Measurements from ENCODE around the gene PARVG.

- no peak for TF ChIP-seq POLR2A (IDR thresholded peaks at IDR 0.05)
- TF ChIP-seq, protein P1, sequence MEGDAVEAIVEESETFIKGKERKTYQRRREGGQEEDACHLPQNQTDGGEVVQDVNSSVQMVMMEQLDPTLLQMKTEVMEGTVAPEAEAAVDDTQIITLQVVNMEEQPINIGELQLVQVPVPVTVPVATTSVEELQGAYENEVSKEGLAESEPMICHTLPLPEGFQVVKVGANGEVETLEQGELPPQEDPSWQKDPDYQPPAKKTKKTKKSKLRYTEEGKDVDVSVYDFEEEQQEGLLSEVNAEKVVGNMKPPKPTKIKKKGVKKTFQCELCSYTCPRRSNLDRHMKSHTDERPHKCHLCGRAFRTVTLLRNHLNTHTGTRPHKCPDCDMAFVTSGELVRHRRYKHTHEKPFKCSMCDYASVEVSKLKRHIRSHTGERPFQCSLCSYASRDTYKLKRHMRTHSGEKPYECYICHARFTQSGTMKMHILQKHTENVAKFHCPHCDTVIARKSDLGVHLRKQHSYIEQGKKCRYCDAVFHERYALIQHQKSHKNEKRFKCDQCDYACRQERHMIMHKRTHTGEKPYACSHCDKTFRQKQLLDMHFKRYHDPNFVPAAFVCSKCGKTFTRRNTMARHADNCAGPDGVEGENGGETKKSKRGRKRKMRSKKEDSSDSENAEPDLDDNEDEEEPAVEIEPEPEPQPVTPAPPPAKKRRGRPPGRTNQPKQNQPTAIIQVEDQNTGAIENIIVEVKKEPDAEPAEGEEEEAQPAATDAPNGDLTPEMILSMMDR (IDR thresholded peaks at IDR 0.05): no peak
These were observed 25.6 kb upstream of the PARVG start for GRCh38 chr22:44155115-44155514.
